Chondrocyte (in vitro differentiated cells): ENCODE results near the gene NCOA3. TPM values are rescaled to one million over a fixed set of nuclear protein-coding genes. Genes with fewer than 3 reads are reported as not detected.

ENCODE experiments used
- DNase-seq: peaks from one replicate; pipeline ENCODE4 v3.0.0; 2021; ENCODE audit warnings: mixed read lengths, low spot score
- H3K27ac Mint-ChIP-seq: one replicate; pipeline ENCODE4 v1.8.0; 2021; ENCODE audit warnings: mild to moderate bottlenecking, moderate library complexity, mixed read lengths; ENCODE audit not compliant: unreplicated experiment
- H3K27me3 Mint-ChIP-seq: 2 replicates; pipeline ENCODE4 v1.8.0; 2021; ENCODE audit warnings: low read depth, mixed read lengths
- H3K36me3 Mint-ChIP-seq: 2 replicates; pipeline ENCODE4 v1.8.0; 2021; ENCODE audit warnings: low read depth, mixed read lengths
- H3K4me1 Mint-ChIP-seq: 2 replicates; pipeline ENCODE4 v1.8.0; 2021; ENCODE audit warnings: low read depth, mild to moderate bottlenecking, mixed read lengths
- H3K4me3 Mint-ChIP-seq: one replicate; pipeline ENCODE4 v1.8.0; 2021; ENCODE audit warnings: mild to moderate bottlenecking, moderate library complexity, mixed read lengths; ENCODE audit not compliant: unreplicated experiment
- H3K9me3 Mint-ChIP-seq: 2 replicates; pipeline ENCODE4 v1.8.0; 2021; ENCODE audit warnings: low read depth, mixed read lengths
- CTCF ChIP-seq: fragments of 200-600 bp; sonication (generic); IDR thresholded peaks from 2 replicates; pipeline ENCODE4 v1.5.0; 2021; ENCODE audit warnings: antibody characterized with exemption, mild to moderate bottlenecking, moderate library complexity
- total RNA-seq: library from RNA; stranded (reverse); gene quantifications from 3 replicates; pipeline ENCODE4 v1.2.1, GENCODE V29; 2021

Gene NCOA3
- total RNA-seq, 1 donor from 2014 or later: 45.2 TPM

- no peak for TF ChIP-seq CTCF
- Mint-ChIP-seq H3K9me3 (no peaks in the 10 kb centered on the region), H3K4me1 (peaks cover 30% of the 10 kb centered on the region), H3K36me3 (peaks cover 7% of the 10 kb centered on the region), H3K4me3 (no peak overlapping the region), H3K27ac (peak overlapping the region; percentile 65), H3K27me3 (no peaks in the 10 kb centered on the region)
- DNase-seq: peak; percentile 10
These were observed 203.8 kb downstream of the NCOA3 start for GRCh38 chr20:47705497-47705856.

GRCh38 chr20:47706345-47706744 lies 204.7 kb downstream of the NCOA3 start:
- DNase-seq: peak; percentile 27
- no peaks in the 10 kb centered on the region for H3K27me3 Mint-ChIP-seq
- no peaks in the 10 kb centered on the region for H3K9me3 Mint-ChIP-seq
- no peak overlapping the region for H3K27ac Mint-ChIP-seq
- no peak overlapping the region for H3K4me3 Mint-ChIP-seq
- no peak for TF ChIP-seq CTCF
- peaks cover 35% of the 10 kb centered on the region for H3K4me1 Mint-ChIP-seq
- peaks cover 5% of the 10 kb centered on the region for H3K36me3 Mint-ChIP-seq

Other genes starting within 250 kb of the NCOA3 start
- 31.9 to 35.0 TPM (median 33.8 TPM) in 3 replicates for gene ZMYND8, start 145.2 kb upstream of the NCOA3 start, total RNA-seq